HG03175 (cell line): ENCODE measurements around the gene PACRG.

ENCODE experiments used
- ATAC-seq: cut with Tn5 transposase; IDR thresholded peaks from one replicate; pipeline ENCODE4 v1.9.1; 2021; ENCODE audit warnings: mild to moderate bottlenecking, moderate library complexity; ENCODE audit not compliant: unreplicated experiment

PACRG gene

GRCh38 chr6:162862462-162862861 is 134.7 kb downstream of the PACRG start:
- ATAC-seq: no peak

GRCh38 chr6:162862941-162863340 is 135.2 kb downstream of the PACRG start:
- ATAC-seq: no peak

DNA sequence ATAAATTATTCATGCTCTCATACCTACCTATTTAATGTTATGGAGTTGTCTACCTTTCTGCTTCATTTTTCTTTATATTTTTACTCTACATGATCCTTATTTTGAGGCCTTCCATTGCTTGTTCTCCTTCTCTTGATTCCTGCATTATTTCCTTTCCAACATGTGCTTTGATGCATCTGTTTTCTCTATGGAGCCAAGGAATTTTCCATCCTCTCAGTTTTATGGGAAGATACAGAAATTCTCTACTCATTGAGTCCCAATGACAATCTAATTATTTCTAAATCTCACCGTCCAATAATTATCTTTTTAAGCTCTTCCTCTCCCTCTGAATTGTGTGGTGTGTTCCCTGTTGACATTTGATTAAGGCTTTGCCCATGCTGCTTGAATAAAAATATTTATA is 136.0 kb downstream of the PACRG start:
- ATAC-seq: no peak

DNA sequence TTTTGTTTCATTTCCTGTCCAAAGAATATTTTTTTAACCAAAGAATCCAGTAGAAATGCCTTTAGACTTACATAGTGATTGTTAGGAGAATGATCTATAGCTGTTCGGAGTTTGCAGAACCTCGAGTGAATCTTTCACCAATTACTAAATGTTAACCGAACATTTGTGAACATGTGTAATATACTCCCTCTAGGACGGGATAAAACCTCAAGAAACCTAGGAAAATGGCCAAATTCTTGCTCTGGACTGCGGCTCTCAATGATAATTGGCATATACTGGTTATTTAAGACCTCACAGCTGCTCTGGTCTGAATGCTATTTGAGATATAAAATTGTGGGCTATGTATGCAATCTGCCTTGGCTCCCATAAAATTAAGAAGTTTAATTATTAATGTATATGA is 137.1 kb downstream of the PACRG start:
- ATAC-seq: no peak

GRCh38 chr6:162866656-162867055 is 138.9 kb downstream of the PACRG start:
- ATAC-seq: no peak

DNA sequence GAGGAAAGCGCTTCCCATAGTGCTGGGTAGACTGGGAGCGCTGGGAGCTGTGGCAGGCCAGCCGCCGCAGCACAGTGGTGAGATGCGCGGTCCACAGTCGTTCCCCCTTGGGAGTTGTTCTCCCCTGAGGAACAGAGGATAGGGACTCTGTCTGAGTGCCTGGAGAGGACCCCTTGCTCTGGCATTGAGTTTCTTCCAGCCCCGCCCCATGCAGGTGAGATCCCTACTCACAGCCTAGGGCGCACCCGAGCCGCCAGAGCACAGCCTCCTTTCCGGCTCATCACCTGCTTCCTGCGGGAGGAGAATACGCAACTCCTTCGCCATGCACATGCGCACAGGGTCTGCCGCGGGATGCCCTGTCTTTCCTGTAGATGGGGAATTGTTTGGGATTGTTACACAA is 140.6 kb downstream of the PACRG start:
- no peak for ATAC-seq

- ATAC-seq: no peak
Measured at GRCh38 chr6:162871966-162872365, 144.2 kb downstream of the PACRG start.

- no peak for ATAC-seq
Measured at GRCh38 chr6:162873537-162873936, 145.8 kb downstream of the PACRG start.

DNA sequence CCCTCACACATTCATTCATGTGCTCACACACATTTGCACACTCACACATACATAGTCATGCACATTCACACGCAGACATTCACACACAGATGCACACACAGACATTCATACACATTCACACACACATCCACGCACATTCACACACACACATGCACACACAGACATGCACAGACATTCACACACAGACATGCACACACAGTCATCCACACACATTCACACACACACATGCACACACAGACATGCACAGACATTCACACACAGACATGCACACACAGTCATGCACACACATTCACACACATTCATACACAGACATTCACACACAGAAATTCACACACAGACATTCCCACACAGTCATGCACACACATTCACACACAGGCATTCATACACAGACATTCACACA is 147.3 kb downstream of the PACRG start:
- no peak for ATAC-seq

DNA sequence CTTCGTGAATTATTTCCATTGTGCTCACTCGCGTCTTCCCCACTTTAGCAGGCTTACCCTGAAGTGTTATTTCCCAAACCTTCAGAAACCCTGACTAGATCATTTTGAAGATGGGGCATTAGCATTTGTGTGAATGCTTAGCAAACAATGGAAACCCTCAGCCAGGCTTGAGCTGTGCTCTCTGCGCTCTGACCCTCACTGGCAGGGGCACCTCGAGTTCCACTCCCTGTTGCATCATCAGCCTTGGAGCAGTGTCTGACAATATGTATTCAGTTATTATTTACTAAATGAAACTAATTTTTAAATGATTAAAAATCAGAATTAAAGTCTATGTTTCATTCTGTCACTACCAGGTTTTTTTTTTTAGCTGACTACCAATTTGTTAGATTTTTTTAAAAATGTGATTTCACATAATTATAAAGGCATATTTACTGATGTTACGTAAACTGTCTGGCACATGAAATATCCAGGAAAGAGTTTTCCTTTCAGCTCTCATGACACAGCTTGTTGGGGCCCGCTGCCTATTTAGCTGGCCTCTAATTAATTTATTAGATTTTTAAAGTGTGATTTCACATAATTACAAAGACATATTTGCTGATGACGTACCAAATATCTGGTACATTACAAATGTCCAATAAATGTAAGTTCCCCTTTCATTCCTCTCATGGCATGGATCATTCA is 155.2 kb downstream of the PACRG start:
- ATAC-seq: no peak

GRCh38 chr6:162887981-162888689 is 160.4 kb downstream of the PACRG start:
- no peak for ATAC-seq

DNA sequence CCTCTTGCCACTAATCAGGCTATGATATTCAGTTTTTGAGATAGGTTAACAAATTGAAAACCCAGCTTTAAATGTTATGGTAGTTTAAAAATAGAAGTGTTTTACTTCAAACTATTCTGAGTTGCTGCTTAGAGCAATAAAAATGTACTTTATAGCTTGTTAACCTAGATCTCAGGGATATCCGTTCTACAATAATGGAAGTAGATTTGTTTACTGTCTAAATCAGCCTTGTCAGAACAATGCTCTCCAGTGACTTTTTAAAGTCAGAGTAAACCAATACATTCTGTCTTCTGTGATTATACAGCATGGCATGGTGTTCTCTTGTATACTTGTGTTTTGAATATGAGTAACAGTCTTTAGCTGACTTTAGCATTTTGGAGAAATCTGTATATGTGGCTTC is 161.5 kb downstream of the PACRG start:
- ATAC-seq: no peak

DNA sequence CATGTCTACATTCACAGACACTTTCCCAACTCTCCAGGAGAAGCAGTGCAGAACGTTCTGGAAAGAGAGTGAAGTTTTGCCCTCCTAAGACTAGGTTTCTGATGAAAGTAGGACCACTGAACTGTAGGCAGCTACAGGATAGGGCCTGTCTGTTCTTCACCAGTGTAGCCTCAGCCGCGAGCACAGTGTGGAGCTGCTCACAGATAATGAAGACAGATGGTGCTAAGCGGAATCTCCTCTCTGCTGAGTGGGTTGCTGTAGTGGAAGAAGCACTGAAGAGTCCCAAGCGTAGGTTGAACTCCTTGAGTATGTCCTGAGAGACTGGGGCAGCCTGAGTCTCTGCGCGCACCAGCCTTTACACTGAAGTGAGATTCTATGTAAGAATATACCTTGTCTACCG is 170.2 kb downstream of the PACRG start:
- no peak for ATAC-seq

- ATAC-seq: no peak
Measured at GRCh38 chr6:162899148-162899547, 171.4 kb downstream of the PACRG start.

DNA sequence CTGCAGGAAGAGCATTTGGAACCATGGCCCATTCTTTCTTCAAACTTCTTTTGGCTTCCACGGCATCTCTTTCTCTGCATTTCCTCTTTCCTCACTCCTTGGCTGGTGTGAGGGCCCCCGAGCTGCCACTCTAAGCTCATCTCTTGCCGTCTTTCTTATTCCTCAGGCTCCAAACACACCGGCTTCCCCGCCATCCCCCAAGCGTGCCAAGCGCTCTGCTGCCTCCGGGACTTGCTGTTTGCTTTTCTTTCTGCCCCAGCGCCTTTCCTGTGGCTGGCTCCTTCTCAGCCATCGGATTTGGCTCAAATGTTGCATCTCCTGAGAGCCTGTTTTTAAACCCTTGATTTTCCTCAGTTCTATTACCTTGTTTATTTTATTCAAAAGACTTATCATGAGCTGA is 172.7 kb downstream of the PACRG start:
- no peak for ATAC-seq

- no peak for ATAC-seq
Measured at GRCh38 chr6:162904069-162904663, 176.4 kb downstream of the PACRG start.

GRCh38 chr6:162906479-162906878 is 178.7 kb downstream of the PACRG start:
- no peak for ATAC-seq

DNA sequence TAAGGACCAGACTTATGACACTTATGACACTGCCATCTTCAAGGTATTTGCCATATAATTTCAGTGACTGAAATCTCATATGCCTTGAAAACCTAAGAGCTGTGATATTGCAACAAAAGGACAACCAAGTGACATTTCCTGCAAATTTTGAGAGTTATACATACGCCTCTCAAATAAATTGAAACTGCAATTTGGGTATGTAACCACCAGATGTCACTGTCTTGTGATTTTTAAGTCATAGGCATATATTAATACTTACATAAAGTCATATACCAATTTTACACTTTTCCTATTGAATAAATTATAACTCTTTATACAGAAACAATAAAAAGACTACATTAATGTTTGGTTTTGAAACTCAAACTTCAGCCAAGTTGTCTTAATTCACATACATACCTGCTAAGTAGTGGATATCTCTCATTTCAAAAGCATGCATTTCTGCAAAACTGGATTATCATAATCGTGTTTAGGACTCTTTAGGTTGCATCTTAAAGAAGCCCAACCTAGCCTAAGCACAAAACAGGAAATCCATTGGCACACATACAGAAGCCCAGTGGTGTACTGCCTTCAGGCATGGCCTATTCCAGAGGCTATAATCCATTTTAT is 180.2 kb downstream of the PACRG start:
- ATAC-seq: no peak

DNA sequence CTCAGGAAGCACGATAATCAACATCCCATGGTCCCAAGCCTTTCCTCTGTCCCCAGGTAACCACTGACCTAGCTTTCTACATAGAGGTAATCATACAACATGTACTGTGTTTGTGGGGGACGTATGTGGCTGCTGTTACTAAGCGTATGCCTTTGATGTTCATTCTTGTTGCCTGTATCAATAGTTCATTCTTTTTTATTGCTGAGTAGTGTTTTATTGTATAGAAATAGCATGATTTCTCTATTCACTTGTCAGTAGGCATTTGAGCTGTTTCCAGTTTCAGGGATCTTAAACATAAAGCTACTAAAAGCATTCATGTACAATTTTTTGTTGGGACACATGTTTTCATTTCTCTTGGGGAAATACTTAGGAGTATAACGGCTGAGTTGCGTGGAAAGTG is 185.4 kb downstream of the PACRG start:
- no peak for ATAC-seq

DNA sequence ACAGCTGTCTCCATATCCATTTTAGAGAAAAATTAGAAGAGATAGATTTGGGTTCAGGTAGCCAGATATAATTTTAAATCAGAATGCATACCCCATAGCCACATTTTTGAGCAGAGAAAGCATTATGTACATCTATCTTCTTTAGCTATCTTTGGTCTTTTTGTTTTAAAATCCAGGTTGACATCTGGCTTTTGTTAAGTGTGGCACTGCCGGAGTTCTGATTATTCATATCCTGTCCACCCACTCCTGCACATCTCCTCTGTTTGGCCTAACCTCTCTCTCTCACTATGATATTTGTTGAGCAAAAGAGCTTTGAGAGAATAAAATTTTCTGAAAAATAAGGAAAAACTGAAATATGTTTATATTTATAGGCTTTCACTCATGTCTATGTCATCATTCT is 189.7 kb downstream of the PACRG start:
- ATAC-seq: no peak

- ATAC-seq: no peak
Measured at GRCh38 chr6:162921062-162921461, 193.3 kb downstream of the PACRG start.

DNA sequence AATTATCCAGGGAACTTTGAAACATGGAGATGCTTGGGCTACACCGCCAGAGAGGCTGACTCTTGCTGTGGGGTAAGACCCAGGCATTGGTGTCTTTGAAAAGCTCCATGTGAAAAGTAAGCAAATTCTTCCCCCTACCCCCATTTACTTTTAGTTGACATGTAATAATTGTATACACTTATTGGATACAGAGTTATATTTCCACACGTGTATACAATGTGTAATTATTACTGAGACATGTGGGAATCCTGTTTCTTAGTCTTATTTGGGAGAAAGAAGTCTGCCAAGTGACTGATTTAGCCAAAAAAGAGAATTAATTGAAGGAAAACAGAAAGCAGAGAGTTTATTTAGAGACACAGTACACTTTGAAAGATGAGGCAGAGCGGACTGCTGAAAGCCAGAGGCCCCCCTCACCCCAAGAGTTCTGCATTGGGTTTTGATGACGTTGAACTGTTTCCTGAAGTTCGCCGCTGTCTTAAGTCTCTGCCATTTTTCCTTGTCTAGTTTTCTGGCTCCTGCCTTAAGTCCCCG is 193.8 kb downstream of the PACRG start:
- ATAC-seq: no peak
